Liver (tissue), 3 donors: ENCODE data around the gene PCNP.

Source experiments
- CTCF ChIP-seq: fragments of 150-350 bp; IDR thresholded peaks from 2 replicates; pipeline ENCODE4 v1.5.1; 2017; ENCODE audit warnings: improper control_type of control experiment, low read depth, low read length; ENCODE audit not compliant: missing input control
- EGR1 ChIP-seq, 2 donors: IDR thresholded peaks; 2 replicates each; pipeline ENCODE4 v1.6.1; 2016 to 2018; ENCODE audit warnings: antibody characterized with exemption in 2 of 2, low read depth in 2 of 2
- FOXA1 ChIP-seq: IDR thresholded peaks from 2 replicates; pipeline ENCODE4 v1.6.1; 2016; ENCODE audit warnings: antibody characterized with exemption
- HNF4A ChIP-seq, 2 donors: conservative IDR thresholded peaks; 2 replicates each; pipeline ENCODE4 v1.6.1; 2016; ENCODE audit warnings: antibody characterized with exemption in 2 of 2, mild to moderate bottlenecking in 2 of 2
- JUND ChIP-seq, 2 donors: IDR thresholded peaks; 2 replicates each; pipeline ENCODE4 v1.6.1; 2016; ENCODE audit warnings: antibody characterized with exemption in 2 of 2
- RAD21 ChIP-seq, 2 donors: IDR thresholded peaks; 2 replicates each; pipeline ENCODE4 v1.6.1; 2016; ENCODE audit warnings: antibody characterized with exemption in 2 of 2, mild to moderate bottlenecking in 2 of 2
- RXRA ChIP-seq, 2 donors: IDR thresholded peaks; 2 replicates each; pipeline ENCODE4 v1.6.1; 2017 to 2018; ENCODE audit warnings: antibody characterized with exemption in 2 of 2, mild to moderate bottlenecking in 1 of 2
- SP1 ChIP-seq: IDR thresholded peaks from 2 replicates; pipeline ENCODE4 v1.6.1; 2018; ENCODE audit warnings: antibody characterized with exemption, mild to moderate bottlenecking
- TAF1 ChIP-seq: conservative IDR thresholded peaks from 2 replicates; pipeline ENCODE4 v1.6.1; 2016; ENCODE audit warnings: antibody characterized with exemption, mild to moderate bottlenecking
- YY1 ChIP-seq: IDR thresholded peaks from 2 replicates; pipeline ENCODE4 v1.6.1; 2016; ENCODE audit warnings: antibody characterized with exemption, mild to moderate bottlenecking
- TF ChIP-seq, protein P1 (sequence below): IDR thresholded peaks from 2 replicates; pipeline ENCODE4 v1.6.1; 2016; ENCODE audit warnings: antibody characterized with exemption
- TF ChIP-seq, protein P2 (sequence below): IDR thresholded peaks from 2 replicates; pipeline ENCODE4 v1.6.1; 2016; ENCODE audit warnings: antibody characterized with exemption
- TF ChIP-seq, protein P3 (sequence below): IDR thresholded peaks from 2 replicates; pipeline ENCODE4 v1.6.1; 2016; ENCODE audit warnings: antibody characterized with exemption
- TF ChIP-seq, protein P4 (sequence below): IDR thresholded peaks from 2 replicates; pipeline ENCODE4 v1.6.1; 2016; ENCODE audit warnings: antibody characterized with exemption, mild to moderate bottlenecking
- donor health status: healthy.
- donor health status: healthy.

DNA sequence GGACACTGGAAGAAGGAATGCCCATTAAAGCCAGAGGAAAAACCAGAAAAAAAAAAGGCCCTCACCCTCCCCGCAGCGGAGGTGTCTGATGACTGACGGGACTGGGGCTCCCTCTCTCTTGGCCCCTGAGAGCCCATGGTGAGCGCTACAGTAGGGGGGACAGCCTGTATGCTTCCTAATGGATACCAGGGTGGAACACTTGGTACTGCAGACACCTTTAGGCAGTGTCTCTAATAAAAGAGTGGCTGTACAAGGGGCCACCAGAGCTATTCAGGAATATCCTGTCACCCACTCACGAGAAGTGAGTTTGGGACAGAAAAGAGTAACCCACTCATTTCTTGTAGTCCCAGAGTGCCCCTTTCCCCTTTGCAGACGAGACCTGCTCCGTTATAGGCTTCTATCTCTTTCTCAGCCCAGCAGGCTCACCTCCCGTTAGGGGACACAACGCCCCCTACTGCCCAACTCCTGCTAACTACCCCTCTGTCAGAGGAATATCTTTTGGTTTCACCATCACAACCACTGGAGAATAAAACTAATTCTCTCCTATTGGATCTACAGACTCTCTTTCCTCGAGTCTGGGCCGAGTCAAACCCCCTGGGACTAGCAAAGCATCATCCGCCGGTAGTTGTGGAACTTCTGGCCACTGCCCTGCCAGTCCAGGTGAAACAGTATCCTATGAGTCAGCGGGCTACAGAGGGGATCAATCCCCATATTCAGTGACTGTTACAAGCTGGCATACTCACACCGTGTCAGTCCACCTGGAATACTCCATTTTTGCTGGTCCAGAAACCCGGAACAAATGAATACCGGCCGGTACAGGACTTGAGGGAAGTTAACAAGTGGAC, 62.2 kb downstream of the PCNP start:
- TF ChIP-seq CTCF, result peak; percentile 41
- TF ChIP-seq, protein P1, sequence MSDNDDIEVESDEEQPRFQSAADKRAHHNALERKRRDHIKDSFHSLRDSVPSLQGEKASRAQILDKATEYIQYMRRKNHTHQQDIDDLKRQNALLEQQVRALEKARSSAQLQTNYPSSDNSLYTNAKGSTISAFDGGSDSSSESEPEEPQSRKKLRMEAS, result no peak
- no peak for TF ChIP-seq TAF1
- peak; percentile 62 to 74 for TF ChIP-seq RAD21 (IDR thresholded peaks at IDR 0.05)
- TF ChIP-seq YY1, result no peak
- TF ChIP-seq, protein P2, sequence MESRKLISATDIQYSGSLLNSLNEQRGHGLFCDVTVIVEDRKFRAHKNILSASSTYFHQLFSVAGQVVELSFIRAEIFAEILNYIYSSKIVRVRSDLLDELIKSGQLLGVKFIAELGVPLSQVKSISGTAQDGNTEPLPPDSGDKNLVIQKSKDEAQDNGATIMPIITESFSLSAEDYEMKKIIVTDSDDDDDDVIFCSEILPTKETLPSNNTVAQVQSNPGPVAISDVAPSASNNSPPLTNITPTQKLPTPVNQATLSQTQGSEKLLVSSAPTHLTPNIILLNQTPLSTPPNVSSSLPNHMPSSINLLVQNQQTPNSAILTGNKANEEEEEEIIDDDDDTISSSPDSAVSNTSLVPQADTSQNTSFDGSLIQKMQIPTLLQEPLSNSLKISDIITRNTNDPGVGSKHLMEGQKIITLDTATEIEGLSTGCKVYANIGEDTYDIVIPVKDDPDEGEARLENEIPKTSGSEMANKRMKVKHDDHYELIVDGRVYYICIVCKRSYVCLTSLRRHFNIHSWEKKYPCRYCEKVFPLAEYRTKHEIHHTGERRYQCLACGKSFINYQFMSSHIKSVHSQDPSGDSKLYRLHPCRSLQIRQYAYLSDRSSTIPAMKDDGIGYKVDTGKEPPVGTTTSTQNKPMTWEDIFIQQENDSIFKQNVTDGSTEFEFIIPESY, result no peak
- TF ChIP-seq, protein P3, sequence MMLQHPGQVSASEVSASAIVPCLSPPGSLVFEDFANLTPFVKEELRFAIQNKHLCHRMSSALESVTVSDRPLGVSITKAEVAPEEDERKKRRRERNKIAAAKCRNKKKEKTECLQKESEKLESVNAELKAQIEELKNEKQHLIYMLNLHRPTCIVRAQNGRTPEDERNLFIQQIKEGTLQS, result no peak
- TF ChIP-seq, protein P4, sequence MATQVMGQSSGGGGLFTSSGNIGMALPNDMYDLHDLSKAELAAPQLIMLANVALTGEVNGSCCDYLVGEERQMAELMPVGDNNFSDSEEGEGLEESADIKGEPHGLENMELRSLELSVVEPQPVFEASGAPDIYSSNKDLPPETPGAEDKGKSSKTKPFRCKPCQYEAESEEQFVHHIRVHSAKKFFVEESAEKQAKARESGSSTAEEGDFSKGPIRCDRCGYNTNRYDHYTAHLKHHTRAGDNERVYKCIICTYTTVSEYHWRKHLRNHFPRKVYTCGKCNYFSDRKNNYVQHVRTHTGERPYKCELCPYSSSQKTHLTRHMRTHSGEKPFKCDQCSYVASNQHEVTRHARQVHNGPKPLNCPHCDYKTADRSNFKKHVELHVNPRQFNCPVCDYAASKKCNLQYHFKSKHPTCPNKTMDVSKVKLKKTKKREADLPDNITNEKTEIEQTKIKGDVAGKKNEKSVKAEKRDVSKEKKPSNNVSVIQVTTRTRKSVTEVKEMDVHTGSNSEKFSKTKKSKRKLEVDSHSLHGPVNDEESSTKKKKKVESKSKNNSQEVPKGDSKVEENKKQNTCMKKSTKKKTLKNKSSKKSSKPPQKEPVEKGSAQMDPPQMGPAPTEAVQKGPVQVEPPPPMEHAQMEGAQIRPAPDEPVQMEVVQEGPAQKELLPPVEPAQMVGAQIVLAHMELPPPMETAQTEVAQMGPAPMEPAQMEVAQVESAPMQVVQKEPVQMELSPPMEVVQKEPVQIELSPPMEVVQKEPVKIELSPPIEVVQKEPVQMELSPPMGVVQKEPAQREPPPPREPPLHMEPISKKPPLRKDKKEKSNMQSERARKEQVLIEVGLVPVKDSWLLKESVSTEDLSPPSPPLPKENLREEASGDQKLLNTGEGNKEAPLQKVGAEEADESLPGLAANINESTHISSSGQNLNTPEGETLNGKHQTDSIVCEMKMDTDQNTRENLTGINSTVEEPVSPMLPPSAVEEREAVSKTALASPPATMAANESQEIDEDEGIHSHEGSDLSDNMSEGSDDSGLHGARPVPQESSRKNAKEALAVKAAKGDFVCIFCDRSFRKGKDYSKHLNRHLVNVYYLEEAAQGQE, result no peak
- no peak for TF ChIP-seq EGR1 (IDR thresholded peaks at IDR 0.05; ENCODE audit: low read depth in 2 of 2)
- no peak for TF ChIP-seq RXRA (IDR thresholded peaks at IDR 0.05)
- no peak for TF ChIP-seq FOXA1
- TF ChIP-seq JUND (IDR thresholded peaks at IDR 0.05), result no peak
- no peak for TF ChIP-seq SP1
- TF ChIP-seq HNF4A (conservative IDR thresholded peaks at IDR 0.05), result no peak
